H1 (cell line): ENCODE measurements around the gene TTLL5. TPM values are rescaled to one million over a fixed set of nuclear protein-coding genes. Genes with fewer than 3 reads are reported as not detected.

ENCODE experiments used
- CTCF ChIA-PET: fragments of 300-600 bp; sonication (Branson Sonifier 250); formaldehyde crosslinking; loops from one replicate; lab custom pipeline; 2021; ENCODE audit not compliant: partially characterized antibody; lab: Charles Lee
- POLR2A ChIA-PET: fragments of 300-600 bp; sonication (Branson Sonifier 250); formaldehyde crosslinking; loops from one replicate; lab custom pipeline; 2021; ENCODE audit warnings: inconsistent platforms; ENCODE audit not compliant: partially characterized antibody; lab: Charles Lee
- DNase-seq, 2 experiments: peaks; one replicate each; pipeline versions ENCODE4 v3.0.0 to v3.0.0-alpha.2; 2010 to 2022; ENCODE audit warnings: low spot score in 2 of 2, low read depth in 1 of 2, mixed read lengths in 1 of 2
- FAIRE-seq: peaks from 2 replicates; lab custom pipeline; 2011; peaks lifted over from hg19 to GRCh38; lab: Jason Lieb, UNC
- H2AFZ ChIP-seq: 2 replicates; pipeline ENCODE4 v1.8.1; 2012; ENCODE audit warnings: low read length, inconsistent platforms
- H2AK5ac ChIP-seq: 2 replicates; pipeline ENCODE4 v1.6.1; 2013; ENCODE audit warnings: low read depth, low read length
- H2BK120ac ChIP-seq: replicated peaks from 2 replicates; pipeline ENCODE3; 2013; ENCODE audit warnings: low read depth, low read length, inconsistent platforms
- H2BK12ac ChIP-seq: 2 replicates; pipeline ENCODE4 v1.6.1; 2013; ENCODE audit warnings: low read depth, low read length
- H2BK15ac ChIP-seq: 2 replicates; pipeline ENCODE4 v1.6.1; 2013; ENCODE audit warnings: low read length
- H2BK20ac ChIP-seq: 2 replicates; pipeline ENCODE4 v1.6.1; 2013; ENCODE audit warnings: low read length
- H2BK5ac ChIP-seq: 2 replicates; pipeline ENCODE4 v1.6.1; 2013; ENCODE audit warnings: low read depth, low read length
- H3K14ac ChIP-seq: 2 replicates; pipeline ENCODE4 v1.6.1; 2013; ENCODE audit warnings: inconsistent platforms; ENCODE audit not compliant: insufficient read length
- H3K18ac ChIP-seq: 2 replicates; pipeline ENCODE4 v1.6.1; 2013; ENCODE audit warnings: low read length; ENCODE audit errors: extremely low read depth
- H3K23ac ChIP-seq: 2 replicates; pipeline ENCODE4 v1.6.1; 2013; ENCODE audit warnings: inconsistent platforms; ENCODE audit not compliant: insufficient read length
- H3K23me2 ChIP-seq: 2 replicates; pipeline ENCODE4 v1.6.1; 2013; ENCODE audit warnings: low read depth, low read length
- H3K27ac ChIP-seq: 2 replicates; pipeline ENCODE4 v1.6.1; 2011; ENCODE audit warnings: low read depth, low read length, inconsistent platforms
- H3K27me3 ChIP-seq, 4 experiments: replicated peaks in 1 of 4; 1 replicate in 1 of 4; 2 replicates in 3 of 4; pipeline versions ENCODE4 v1.6.1 to v1.8.1; 2011 to 2013; ENCODE audit warnings: low read length in 3 of 4, mild to moderate bottlenecking in 3 of 4, inconsistent platforms in 2 of 4, mixed read lengths in 2 of 4, moderate library complexity in 1 of 4; ENCODE audit not compliant: control insufficient read depth in 3 of 4, insufficient read depth in 3 of 4; ENCODE audit errors: extremely low read depth in 1 of 4
- H3K36me3 ChIP-seq, 4 experiments: 2 replicates each; pipeline versions ENCODE4 v1.6.1 to v1.8.1; 2011 to 2013; ENCODE audit warnings: mild to moderate bottlenecking in 4 of 4, low read length in 3 of 4, moderate library complexity in 2 of 4, control low read depth in 1 of 4, inconsistent platforms in 1 of 4; ENCODE audit not compliant: insufficient read depth in 4 of 4, control insufficient read depth in 2 of 4
- H3K4ac ChIP-seq: replicated peaks from 2 replicates; pipeline ENCODE3; 2013; ENCODE audit warnings: low read length, low read depth, mixed read lengths, inconsistent platforms; ENCODE audit not compliant: insufficient read length
- H3K4me1 ChIP-seq, 4 experiments: replicated peaks in 1 of 4; 1 replicate in 1 of 4; 2 replicates in 3 of 4; pipeline versions ENCODE4 v1.6.1 to v1.8.1; 2011 to 2013; ENCODE audit warnings: low read length in 3 of 4, inconsistent platforms in 2 of 4, mixed read lengths in 1 of 4; ENCODE audit not compliant: insufficient read depth in 4 of 4, control insufficient read depth in 3 of 4
- H3K4me2 ChIP-seq, 2 experiments: 2 replicates each; pipeline versions ENCODE4 v1.6.1 to v1.8.1; 2011 to 2013; ENCODE audit warnings: low read depth in 2 of 2, low read length in 2 of 2, control low read depth in 1 of 2, inconsistent platforms in 1 of 2, mild to moderate bottlenecking in 1 of 2; ENCODE audit not compliant: insufficient read depth in 1 of 2
- H3K4me3 ChIP-seq, 4 experiments: fragments of 200-600, 300-600 bp in 1 of 4; sonication (generic), shearing (Covaris generic), sonication (Bioruptor Twin) in 1 of 4; 2 replicates each; pipeline versions ENCODE4 v1.5.1 to v1.8.1; 2011 to 2016; ENCODE audit warnings: low read length in 4 of 4, low read depth in 3 of 4, control low read depth in 2 of 4, inconsistent platforms in 2 of 4, mild to moderate bottlenecking in 2 of 4, mixed read lengths in 1 of 4, moderate library complexity in 1 of 4; ENCODE audit not compliant: insufficient read depth in 2 of 4; ENCODE audit errors: extremely low read depth in 1 of 4
- H3K56ac ChIP-seq: replicated peaks from 2 replicates; pipeline ENCODE3; 2013; ENCODE audit warnings: low read depth, mild to moderate bottlenecking, mixed read lengths, low read length, inconsistent platforms; ENCODE audit not compliant: insufficient read length
- H3K79me1 ChIP-seq: 2 replicates; pipeline ENCODE4 v1.6.1; 2013; ENCODE audit warnings: low read depth, low read length, control low read depth
- H3K79me2 ChIP-seq, 2 experiments: 2 replicates each; pipeline versions ENCODE4 v1.6.1 to v1.8.1; 2012 to 2013; ENCODE audit warnings: low read length in 2 of 2, mild to moderate bottlenecking in 2 of 2, inconsistent platforms in 1 of 2; ENCODE audit not compliant: insufficient read depth in 2 of 2, control insufficient read depth in 1 of 2
- H3K9ac ChIP-seq, 4 experiments: replicated peaks in 1 of 4; 1 replicate in 1 of 4; 2 replicates in 3 of 4; pipeline versions ENCODE4 v1.6.1 to v1.8.1; 2011 to 2013; ENCODE audit warnings: low read depth in 3 of 4, low read length in 3 of 4, control low read depth in 2 of 4, mild to moderate bottlenecking in 2 of 4, moderate library complexity in 2 of 4, inconsistent platforms in 1 of 4; ENCODE audit errors: extremely low read depth in 1 of 4
- H3K9me3 ChIP-seq, 2 experiments: 2 replicates each; pipeline versions ENCODE4 v1.6.1 to v1.8.1; 2012 to 2013; ENCODE audit warnings: mild to moderate bottlenecking in 2 of 2, moderate library complexity in 2 of 2, control low read depth in 1 of 2, inconsistent platforms in 1 of 2, low read depth in 1 of 2, low read length in 1 of 2, mixed read lengths in 1 of 2; ENCODE audit not compliant: insufficient read depth in 2 of 2
- H4K20me1 ChIP-seq, 2 experiments: replicated peaks in 1 of 2; 2 replicates each; pipeline versions ENCODE3 to v1.8.1; 2011 to 2013; ENCODE audit warnings: inconsistent platforms in 2 of 2, low read length in 2 of 2, mild to moderate bottlenecking in 1 of 2; ENCODE audit not compliant: insufficient read depth in 2 of 2, control insufficient read depth in 1 of 2
- H4K5ac ChIP-seq: 2 replicates; pipeline ENCODE4 v1.6.1; 2013; ENCODE audit warnings: low read length, low read depth, mixed read lengths, inconsistent platforms; ENCODE audit not compliant: insufficient read length
- H4K8ac ChIP-seq: 2 replicates; pipeline ENCODE4 v1.8.0; 2013; ENCODE audit warnings: mild to moderate bottlenecking, moderate library complexity, low read length, inconsistent platforms; ENCODE audit not compliant: insufficient read depth; ENCODE audit errors: extremely low read depth
- H4K91ac ChIP-seq: replicated peaks from 2 replicates; pipeline ENCODE3; 2013; ENCODE audit warnings: low read length, mixed read lengths, inconsistent platforms; ENCODE audit not compliant: insufficient read length
- BACH1 ChIP-seq: IDR thresholded peaks from 2 replicates; pipeline ENCODE4 v1.6.1; 2012; ENCODE audit warnings: low read length, improper control_type of control experiment
- CTBP2 ChIP-seq: IDR thresholded peaks from 2 replicates; pipeline ENCODE4 v1.7.0; 2011; ENCODE audit warnings: borderline replicate concordance, mild to moderate bottlenecking, moderate library complexity, mixed read lengths, low read length; ENCODE audit not compliant: insufficient read depth, insufficient read length
- KDM1A ChIP-seq: fragments of 200-600, 300-600 bp; sonication (generic); IDR thresholded peaks from 2 replicates; pipeline ENCODE4 v1.7.1; 2016; ENCODE audit warnings: mild to moderate bottlenecking, low read length, borderline replicate concordance
- MAFK ChIP-seq: IDR thresholded peaks from 2 replicates; pipeline ENCODE4 v1.6.1; 2012; ENCODE audit warnings: low read depth, mild to moderate bottlenecking, improper control_type of control experiment, low read length
- RAD21 ChIP-seq, 2 experiments: IDR thresholded peaks in 1 of 2; conservative IDR thresholded peaks in 1 of 2; 2 replicates each; pipeline ENCODE4 v1.6.1; 2011; ENCODE audit warnings: low read depth in 2 of 2, low read length in 2 of 2, improper control_type of control experiment in 1 of 2, inconsistent platforms in 1 of 2, mild to moderate bottlenecking in 1 of 2, moderate library complexity in 1 of 2
- ZNF274 ChIP-seq: IDR thresholded peaks from 2 replicates; pipeline ENCODE4 v1.7.0; 2012; ENCODE audit warnings: low read length, borderline replicate concordance; ENCODE audit errors: extremely low read depth
- WGBS, 2 experiments: shearing (Covaris generic) in 1 of 2; methylation state at CpG; one replicate each; pipeline versions ENCODE4 v1.1.6 to v1.1.7; 2013 to 2015; ENCODE audit warnings: low lambda C conversion rate in 2 of 2, mixed read lengths in 2 of 2, inconsistent platforms in 1 of 2, low coverage in 1 of 2, missing lambda C conversion rate in 1 of 2; ENCODE audit not compliant: insufficient replicate concordance in 2 of 2, insufficient coverage in 1 of 2, insufficient read length in 1 of 2; ENCODE audit errors: extremely low coverage in 1 of 2, missing lambda C conversion rate in 1 of 2; 5-methylcytosine and 5-hydroxymethylcytosine counted together
- polyA plus RNA-seq, 7 experiments: library from polyadenylated mRNA; depleted of rRNA in 3 of 7; stranded (reverse) in 5 of 7; unstranded in 2 of 7; fragments of >200 nt in 5 of 7; fragments of 200-250 nt in 2 of 7; gene quantifications; 1 replicate in 5 of 7; 2 replicates in 1 of 7; 4 replicates in 1 of 7; pipeline versions ENCODE4 v1.2.1 to v1.2.3, GENCODE V29; 2011 to 2013; ENCODE audit warnings: missing spikeins in 2 of 7, mixed read lengths in 2 of 7
- total RNA-seq: library from RNA; stranded (reverse); fragmentation: NEBNext Ultra II Directional; extraction: Animal tissue kit (Norgen Biotek cat#: 25700); gene quantifications from 2 replicates; pipeline ENCODE4 v1.2.1, GENCODE V29; 2021
- TF ChIP-seq, protein P1 (sequence below), 3 experiments: IDR thresholded peaks; 1 replicate in 2 of 3; 2 replicates in 1 of 3; pipeline versions ENCODE4 v1.5.1 to v1.6.1; 2011; ENCODE audit warnings: low read length in 3 of 3, mild to moderate bottlenecking in 3 of 3, inconsistent platforms in 2 of 3, low read depth in 1 of 3, moderate library complexity in 1 of 3; ENCODE audit not compliant: insufficient read depth in 1 of 3; ENCODE audit errors: control extremely low read depth in 1 of 3

TTLL5 gene
- total and polyA plus RNA-seq, 2 of the 8 experiments (the other 6 are each of a cell fraction or from before 2014, with no cell fraction given): 16.1 to 45.9 TPM

DNA sequence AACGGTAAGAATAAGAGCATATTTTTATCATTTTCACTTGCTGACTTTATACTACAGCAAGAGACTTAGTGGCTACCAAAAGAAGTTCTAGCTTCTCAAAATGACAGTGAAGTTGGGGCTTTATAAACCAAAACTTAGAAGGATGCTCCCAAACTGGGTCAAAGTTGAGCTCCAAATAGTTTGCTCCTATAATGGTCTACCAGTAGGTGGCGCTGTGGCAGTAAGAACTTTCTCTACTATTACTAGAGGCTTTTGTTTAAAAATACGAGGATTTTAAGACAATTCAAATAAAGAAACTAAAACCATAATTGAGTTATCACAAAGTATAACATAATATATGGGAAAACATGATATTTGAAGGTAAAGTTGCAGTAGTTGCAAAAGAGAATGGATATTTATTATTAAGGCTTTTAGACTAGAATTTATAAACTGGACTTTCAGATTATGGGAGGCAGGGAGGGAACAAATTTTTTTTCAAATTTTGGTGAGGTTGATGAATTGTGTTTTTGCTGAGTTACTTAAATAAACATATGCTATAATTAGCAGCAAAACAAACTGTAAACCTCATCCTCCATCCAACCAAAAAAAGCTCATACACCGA is 245.7 kb downstream of the TTLL5 start:
- CTCF ChIA-PET: interaction anchor here (0.6 to 10.5 kb wide), 42 partner anchors 9 to 465 kb away, joined by 3 to 261 read pairs (median 4); partner anchors contain the start of genes IFT43 and TGFB3
- no peaks in the 10 kb centered on the region for H4K20me1 ChIP-seq
- H4K91ac ChIP-seq: no peak overlapping the region
- H2BK20ac ChIP-seq: no peak overlapping the region
- H3K14ac ChIP-seq: no peak overlapping the region
- no peaks in the 10 kb centered on the region; a peak in 1 of 8 replicates for H3K36me3 ChIP-seq
- no peak overlapping the region for H4K5ac ChIP-seq
- POLR2A ChIA-PET: no interaction called here
- no peak overlapping the region for H3K9ac ChIP-seq
- no peak overlapping the region for H2BK5ac ChIP-seq
- H3K27ac ChIP-seq: no peak overlapping the region
- H3K4me1 ChIP-seq: peaks cover 0 to 4% (median 1%) of the 10 kb centered on the region in 4 experiments; a peak in 1 of 7 replicates
- H3K23ac ChIP-seq: no peak overlapping the region
- FAIRE-seq: peak; percentile 79
- H2BK15ac ChIP-seq: no peak overlapping the region
- no peak overlapping the region for H3K4me3 ChIP-seq
- peak in 1 of 2 experiments; percentile 77 for DNase-seq
- H2AK5ac ChIP-seq: no peak overlapping the region
- no peak overlapping the region for H3K18ac ChIP-seq
- 59% methylated on average over 4 of the region's 4 CpGs; no CpG with 5 or more reads in 1 of the 2 experiments for WGBS, 2 experiments
- no peaks in the 10 kb centered on the region for H3K9me3 ChIP-seq
- no peaks in the 10 kb centered on the region for H3K79me1 ChIP-seq
- no peak overlapping the region for H2BK12ac ChIP-seq
- H2AFZ ChIP-seq: no peak overlapping the region
- no peaks in the 10 kb centered on the region for H3K27me3 ChIP-seq
- H3K56ac ChIP-seq: no peak overlapping the region
- H3K23me2 ChIP-seq: no peaks in the 10 kb centered on the region; the same call in 1 of the 2 replicates
- no peak overlapping the region for H4K8ac ChIP-seq
- H2BK120ac ChIP-seq: no peak overlapping the region
- H3K79me2 ChIP-seq: no peaks in the 10 kb centered on the region
- H3K4ac ChIP-seq: no peak overlapping the region
- H3K4me2 ChIP-seq: no peak overlapping the region
- TF ChIP-seq CTBP2 (no peak), MAFK (no peak), BACH1 (no peak), ZNF274 (no peak), KDM1A (no peak), RAD21 (IDR thresholded peaks at IDR 0.05 in 1 of 2, conservative IDR thresholded peaks at IDR 0.05 in 1 of 2; ENCODE audit: low read depth in 2 of 2, low read length in 2 of 2) (peak; percentile 65 to 72)
- TF ChIP-seq, protein P1, sequence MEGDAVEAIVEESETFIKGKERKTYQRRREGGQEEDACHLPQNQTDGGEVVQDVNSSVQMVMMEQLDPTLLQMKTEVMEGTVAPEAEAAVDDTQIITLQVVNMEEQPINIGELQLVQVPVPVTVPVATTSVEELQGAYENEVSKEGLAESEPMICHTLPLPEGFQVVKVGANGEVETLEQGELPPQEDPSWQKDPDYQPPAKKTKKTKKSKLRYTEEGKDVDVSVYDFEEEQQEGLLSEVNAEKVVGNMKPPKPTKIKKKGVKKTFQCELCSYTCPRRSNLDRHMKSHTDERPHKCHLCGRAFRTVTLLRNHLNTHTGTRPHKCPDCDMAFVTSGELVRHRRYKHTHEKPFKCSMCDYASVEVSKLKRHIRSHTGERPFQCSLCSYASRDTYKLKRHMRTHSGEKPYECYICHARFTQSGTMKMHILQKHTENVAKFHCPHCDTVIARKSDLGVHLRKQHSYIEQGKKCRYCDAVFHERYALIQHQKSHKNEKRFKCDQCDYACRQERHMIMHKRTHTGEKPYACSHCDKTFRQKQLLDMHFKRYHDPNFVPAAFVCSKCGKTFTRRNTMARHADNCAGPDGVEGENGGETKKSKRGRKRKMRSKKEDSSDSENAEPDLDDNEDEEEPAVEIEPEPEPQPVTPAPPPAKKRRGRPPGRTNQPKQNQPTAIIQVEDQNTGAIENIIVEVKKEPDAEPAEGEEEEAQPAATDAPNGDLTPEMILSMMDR (IDR thresholded peaks at IDR 0.05; ENCODE audit: control extremely low read depth in 1 of 3, insufficient read depth in 1 of 3, low read depth in 1 of 3, low read length in 3 of 3): peak in 2 of 3 experiments; percentile 65 to 76; a peak in 3 of 4 replicates
